Dendritic cell treated with granulocyte-macrophage colony-stimulating factor and Interleukin-4, amounts not matched to agents 40 ng/mL and 50 ng/mL, for 4 days (primary cell): ENCODE measurements around the gene LRRC7.
"Not testable (repeated sequence)": the region's sequence is repeated elsewhere in the genome, so short reads cannot be mapped to it uniquely, and the experiment has no call there.

ENCODE experiments used
- H3K27ac Mint-ChIP-seq: one replicate; pipeline ENCODE4 v1.8.0; 2022; ENCODE audit warnings: mild to moderate bottlenecking, mixed read lengths
- H3K27me3 Mint-ChIP-seq: one replicate; pipeline ENCODE4 v1.8.0; 2022; ENCODE audit warnings: mild to moderate bottlenecking, mixed read lengths
- H3K36me3 Mint-ChIP-seq: one replicate; pipeline ENCODE4 v1.8.0; 2022; ENCODE audit warnings: low read depth, mixed read lengths
- H3K4me1 Mint-ChIP-seq: one replicate; pipeline ENCODE4 v1.8.0; 2022; ENCODE audit warnings: low read depth, mixed read lengths
- H3K4me3 Mint-ChIP-seq: one replicate; pipeline ENCODE4 v1.8.0; 2022; ENCODE audit warnings: mild to moderate bottlenecking, moderate library complexity, mixed read lengths
- H3K9me3 Mint-ChIP-seq: one replicate; pipeline ENCODE4 v1.8.0; 2022; ENCODE audit warnings: mixed read lengths
- intact Hi-C: fragments of 100-400 bp; cut with micrococcal nuclease; formaldehyde crosslinking; loops from one replicate; pipeline ENCODE4 v1.15.0; 2022

LRRC7 gene

GRCh38 chr1:69688193-69688592 lies 120.5 kb downstream of the LRRC7 start:
- Mint-ChIP-seq H3K36me3 (no peaks in the 10 kb centered on the region), H3K27ac (no peak overlapping the region), H3K4me3 (no peak overlapping the region), H3K27me3 (no peaks in the 10 kb centered on the region), H3K4me1 (peaks cover 24% of the 10 kb centered on the region), H3K9me3 (peaks cover 12% of the 10 kb centered on the region)
- intact Hi-C loops, result no loop called here

- H3K27me3 Mint-ChIP-seq, result no peaks in the 10 kb centered on the region
- intact Hi-C loops, result no loop called here
- H3K36me3 Mint-ChIP-seq, result no peaks in the 10 kb centered on the region
- peaks cover 24% of the 10 kb centered on the region for H3K4me1 Mint-ChIP-seq
- no peak overlapping the region for H3K4me3 Mint-ChIP-seq
- H3K27ac Mint-ChIP-seq, result no peak overlapping the region
- H3K9me3 Mint-ChIP-seq, result peaks cover 13% of the 10 kb centered on the region
Measured at GRCh38 chr1:69691179-69691578, 123.5 kb downstream of the LRRC7 start.

GRCh38 chr1:69693921-69694675 lies 126.4 kb downstream of the LRRC7 start:
- intact Hi-C loops, result no loop called here
- peaks cover 13% of the 10 kb centered on the region for H3K4me1 Mint-ChIP-seq
- H3K27me3 Mint-ChIP-seq, result no peaks in the 10 kb centered on the region
- H3K4me3 Mint-ChIP-seq, result no peak overlapping the region
- H3K36me3 Mint-ChIP-seq, result no peaks in the 10 kb centered on the region
- H3K27ac Mint-ChIP-seq, result no peak overlapping the region
- peaks cover 9% of the 10 kb centered on the region for H3K9me3 Mint-ChIP-seq

- no peak overlapping the region for H3K4me3 Mint-ChIP-seq
- H3K27ac Mint-ChIP-seq, result no peak overlapping the region
- no peaks in the 10 kb centered on the region for H3K36me3 Mint-ChIP-seq
- H3K4me1 Mint-ChIP-seq, result no peaks in the 10 kb centered on the region
- H3K27me3 Mint-ChIP-seq, result no peaks in the 10 kb centered on the region
- intact Hi-C loops, result no loop called here
- H3K9me3 Mint-ChIP-seq, result peaks cover 9% of the 10 kb centered on the region
Measured at GRCh38 chr1:69697340-69697739, 129.6 kb downstream of the LRRC7 start.

- H3K27me3 Mint-ChIP-seq, result no peaks in the 10 kb centered on the region
- H3K4me1 Mint-ChIP-seq, result no peaks in the 10 kb centered on the region
- no peak overlapping the region for H3K27ac Mint-ChIP-seq
- H3K4me3 Mint-ChIP-seq, result no peak overlapping the region
- H3K36me3 Mint-ChIP-seq, result no peaks in the 10 kb centered on the region
- no peaks in the 10 kb centered on the region for H3K9me3 Mint-ChIP-seq
- intact Hi-C loops, result no loop called here
Measured at GRCh38 chr1:69700770-69701169, 133.0 kb downstream of the LRRC7 start.

GRCh38 chr1:69702085-69702484 lies 134.4 kb downstream of the LRRC7 start:
- intact Hi-C loops, result no loop called here
- Mint-ChIP-seq H3K36me3 (no peaks in the 10 kb centered on the region), H3K9me3 (no peaks in the 10 kb centered on the region), H3K27me3 (no peaks in the 10 kb centered on the region), H3K4me3 (no peak overlapping the region), H3K27ac (no peak overlapping the region), H3K4me1 (no peaks in the 10 kb centered on the region)

GRCh38 chr1:69706473-69706872 lies 138.8 kb downstream of the LRRC7 start:
- no peaks in the 10 kb centered on the region for H3K36me3 Mint-ChIP-seq
- H3K27ac Mint-ChIP-seq, result no peak overlapping the region
- no peaks in the 10 kb centered on the region for H3K27me3 Mint-ChIP-seq
- no peaks in the 10 kb centered on the region for H3K9me3 Mint-ChIP-seq
- H3K4me3 Mint-ChIP-seq, result no peak overlapping the region
- H3K4me1 Mint-ChIP-seq, result no peaks in the 10 kb centered on the region
- intact Hi-C loops, result no loop called here

- Mint-ChIP-seq H3K4me1 (no peaks in the 10 kb centered on the region), H3K27me3 (no peaks in the 10 kb centered on the region), H3K9me3 (no peaks in the 10 kb centered on the region), H3K4me3 (no peak overlapping the region), H3K27ac (no peak overlapping the region), H3K36me3 (no peaks in the 10 kb centered on the region)
- intact Hi-C loops, result no loop called here
Measured at GRCh38 chr1:69707103-69707502, 139.4 kb downstream of the LRRC7 start.

- Mint-ChIP-seq H3K4me3 (no peak overlapping the region), H3K27ac (no peak overlapping the region), H3K4me1 (no peaks in the 10 kb centered on the region), H3K27me3 (no peaks in the 10 kb centered on the region), H3K9me3 (no peaks in the 10 kb centered on the region), H3K36me3 (no peaks in the 10 kb centered on the region)
- intact Hi-C loops, result no loop called here
Measured at GRCh38 chr1:69710484-69711189, 142.9 kb downstream of the LRRC7 start.

GRCh38 chr1:69711190-69711930 lies 143.6 kb downstream of the LRRC7 start:
- Mint-ChIP-seq H3K4me3 (no peak overlapping the region), H3K27ac (no peak overlapping the region), H3K36me3 (no peaks in the 10 kb centered on the region), H3K9me3 (no peaks in the 10 kb centered on the region), H3K27me3 (no peaks in the 10 kb centered on the region), H3K4me1 (no peaks in the 10 kb centered on the region)
- intact Hi-C loops, result no loop called here

GRCh38 chr1:69717834-69718233 lies 150.1 kb downstream of the LRRC7 start:
- H3K36me3 Mint-ChIP-seq, H3K27me3 Mint-ChIP-seq, intact Hi-C loops, H3K4me3 Mint-ChIP-seq, H3K27ac Mint-ChIP-seq, H3K9me3 Mint-ChIP-seq, H3K4me1 Mint-ChIP-seq: not testable (repeated sequence)

GRCh38 chr1:69728206-69728605 lies 160.5 kb downstream of the LRRC7 start:
- Mint-ChIP-seq H3K4me1 (no peaks in the 10 kb centered on the region), H3K36me3 (no peaks in the 10 kb centered on the region), H3K27ac (no peak overlapping the region), H3K4me3 (no peak overlapping the region), H3K27me3 (no peaks in the 10 kb centered on the region), H3K9me3 (peaks cover 31% of the 10 kb centered on the region)
- intact Hi-C loops, result no loop called here

GRCh38 chr1:69733061-69733460 lies 165.3 kb downstream of the LRRC7 start:
- H3K27me3 Mint-ChIP-seq, result no peaks in the 10 kb centered on the region
- intact Hi-C loops, result loop anchor here (10.0 kb wide), 1 partner anchor 1388 kb away; no protein-coding TSS in a partner anchor
- H3K36me3 Mint-ChIP-seq, result no peaks in the 10 kb centered on the region
- H3K9me3 Mint-ChIP-seq, result peaks cover 18% of the 10 kb centered on the region
- H3K27ac Mint-ChIP-seq, result no peak overlapping the region
- H3K4me1 Mint-ChIP-seq, result no peaks in the 10 kb centered on the region
- H3K4me3 Mint-ChIP-seq, result no peak overlapping the region

- no peaks in the 10 kb centered on the region for H3K9me3 Mint-ChIP-seq
- H3K27me3 Mint-ChIP-seq, result no peaks in the 10 kb centered on the region
- H3K4me1 Mint-ChIP-seq, result no peaks in the 10 kb centered on the region
- no peak overlapping the region for H3K4me3 Mint-ChIP-seq
- intact Hi-C loops, result loop anchor here (1.0 to 10.0 kb wide), 5 partner anchors 1135 to 1970 kb away; no protein-coding TSS in a partner anchor
- H3K36me3 Mint-ChIP-seq, result no peaks in the 10 kb centered on the region
- no peak overlapping the region for H3K27ac Mint-ChIP-seq
Measured at GRCh38 chr1:69737527-69738185, 169.9 kb downstream of the LRRC7 start.
